Measurements from ENCODE around the gene CTDSPL. TPM values are rescaled to one million over a fixed set of nuclear protein-coding genes. Genes with fewer than 3 reads are reported as not detected.

The CTDSPL gene
- polyA plus RNA-seq, 1 experiment = 40.4 TPM

GRCh38 chr3:37921025-37921424, 59.3 kb downstream of the CTDSPL start:
- no peak for TF ChIP-seq CTCF (IDR thresholded peaks at IDR 0.05; ENCODE audit: low read depth, low read length)
- CTCF ChIA-PET = no interaction called here

GRCh38 chr3:37922721-37923568, 61.3 kb downstream of the CTDSPL start:
- ChIA-PET POLR2A (no interaction called here), CTCF (interaction anchor here (0.8 to 1.4 kb wide), 4 partner anchors 12 to 74 kb away, joined by 3 read pairs; no protein-coding TSS in a partner anchor)
- H3K27me3 ChIP-seq (ENCODE audit: control insufficient read depth, insufficient read depth, low read length) = no peaks in the 10 kb centered on the region
- DNase-seq (ENCODE audit: low read depth, low spot score) = no peak
- no peak overlapping the region for H3K27ac ChIP-seq (ENCODE audit: low read depth, low read length)
- TF ChIP-seq CTCF (IDR thresholded peaks at IDR 0.05; ENCODE audit: low read depth, low read length) = no peak
- H3K4me3 ChIP-seq (ENCODE audit: low read depth, low read length) = no peak overlapping the region
- no peaks in the 10 kb centered on the region for H3K9me3 ChIP-seq (ENCODE audit: control insufficient read depth, insufficient read depth, low read length)

More at GRCh38 chr3:37921025-37921424, 59.3 kb downstream of the CTDSPL start:
- H3K9me3 ChIP-seq (ENCODE audit: control insufficient read depth, insufficient read depth, low read length) = no peaks in the 10 kb centered on the region
- H3K27me3 ChIP-seq (ENCODE audit: control insufficient read depth, insufficient read depth, low read length) = no peaks in the 10 kb centered on the region
- H3K27ac ChIP-seq (ENCODE audit: low read depth, low read length) = no peak overlapping the region
- no peak overlapping the region for H3K4me3 ChIP-seq (ENCODE audit: low read depth, low read length)
- DNase-seq (ENCODE audit: low read depth, low spot score) = no peak
- POLR2A ChIA-PET = no interaction called here

DNA sequence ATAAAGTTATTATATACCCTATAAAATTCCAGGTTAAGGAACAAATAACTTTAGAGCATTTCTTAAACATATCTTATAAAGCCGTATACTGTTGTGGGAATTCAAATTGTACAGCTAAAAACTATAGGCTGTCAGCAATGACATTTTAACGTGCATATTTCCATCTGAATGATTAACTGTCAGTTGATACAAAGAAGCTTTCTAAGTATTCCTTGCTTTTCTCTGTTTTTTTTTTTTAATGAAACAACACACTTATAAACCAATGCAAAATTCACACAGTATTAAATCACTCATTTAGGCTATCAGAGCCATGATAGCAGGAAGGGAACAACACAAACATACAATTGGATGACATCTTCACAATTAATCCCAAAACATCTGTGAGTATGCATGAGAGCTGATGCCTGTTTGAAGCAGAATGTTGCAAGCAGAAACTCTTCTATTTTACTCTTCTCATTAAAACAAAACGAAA, 61.9 kb downstream of the CTDSPL start:
- Histone ChIP-seq H3K27ac (ENCODE audit: low read depth, low read length) (no peak overlapping the region), H3K9me3 (ENCODE audit: control insufficient read depth, insufficient read depth, low read length) (no peaks in the 10 kb centered on the region), H3K27me3 (ENCODE audit: control insufficient read depth, insufficient read depth, low read length) (no peaks in the 10 kb centered on the region), H3K4me3 (ENCODE audit: low read depth, low read length) (no peak overlapping the region)
- ChIA-PET POLR2A (no interaction called here), CTCF (interaction anchor here (1.3 to 1.4 kb wide), 3 partner anchors 11 to 68 kb away, joined by 3 read pairs; no protein-coding TSS in a partner anchor)
- no peak for TF ChIP-seq CTCF (IDR thresholded peaks at IDR 0.05; ENCODE audit: low read depth, low read length)
- no peak for DNase-seq (ENCODE audit: low read depth, low spot score)

DNA sequence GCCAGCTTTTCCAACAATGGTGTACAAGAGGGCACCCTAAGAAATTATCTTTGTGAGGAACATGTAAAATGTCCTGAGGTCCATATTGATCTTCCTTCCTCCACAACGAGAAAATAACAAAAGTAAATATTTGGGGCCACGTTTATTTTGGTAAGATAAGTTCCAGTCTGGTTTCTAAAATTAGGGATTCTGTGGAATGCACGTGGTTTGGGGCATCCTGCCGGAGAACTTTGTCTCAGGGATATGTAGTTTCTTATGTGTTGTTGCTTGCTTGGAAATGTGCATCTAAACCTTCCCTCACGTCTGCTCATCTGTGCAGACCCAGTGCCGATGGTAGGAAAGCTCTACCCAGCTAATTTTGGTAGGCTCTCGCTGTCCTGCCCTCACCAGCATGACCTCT, 62.8 kb downstream of the CTDSPL start:
- POLR2A ChIA-PET = no interaction called here
- Histone ChIP-seq H3K9me3 (ENCODE audit: control insufficient read depth, insufficient read depth, low read length) (no peaks in the 10 kb centered on the region), H3K4me3 (ENCODE audit: low read depth, low read length) (no peak overlapping the region), H3K27ac (ENCODE audit: low read depth, low read length) (no peak overlapping the region), H3K27me3 (ENCODE audit: control insufficient read depth, insufficient read depth, low read length) (no peaks in the 10 kb centered on the region)
- TF ChIP-seq CTCF (IDR thresholded peaks at IDR 0.05; ENCODE audit: low read depth, low read length) = no peak
- DNase-seq (ENCODE audit: low read depth, low spot score) = no peak
- CTCF ChIA-PET = no interaction called here

DNA sequence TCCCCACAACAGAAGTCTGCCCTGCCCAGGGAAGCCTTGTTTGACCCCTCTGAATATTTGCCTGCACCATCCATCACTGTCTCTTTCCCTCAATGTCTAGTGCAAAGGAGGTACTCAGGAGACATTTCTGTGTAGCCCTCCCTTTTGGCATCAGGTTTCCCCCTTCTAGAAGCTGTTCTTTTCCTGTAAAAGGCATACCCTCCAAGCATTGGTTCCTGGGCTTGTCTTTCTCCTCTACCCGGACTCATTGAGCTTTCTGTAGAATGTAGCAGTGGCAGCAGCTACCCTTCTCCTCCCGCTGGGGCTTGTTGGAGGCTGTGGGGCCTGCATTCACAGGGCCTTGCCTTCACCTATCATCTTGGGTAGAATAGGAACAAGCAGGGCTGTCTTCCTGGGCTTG, 63.5 kb downstream of the CTDSPL start:
- no peak for TF ChIP-seq CTCF (IDR thresholded peaks at IDR 0.05; ENCODE audit: low read depth, low read length)
- ChIA-PET CTCF (interaction anchor here (1.8 kb wide), 1 partner anchor 42 kb away, joined by 4 read pairs; no protein-coding TSS in a partner anchor), POLR2A (no interaction called here)
- H3K4me3 ChIP-seq (ENCODE audit: low read depth, low read length) = no peak overlapping the region
- no peak overlapping the region for H3K27ac ChIP-seq (ENCODE audit: low read depth, low read length)
- no peak for DNase-seq (ENCODE audit: low read depth, low spot score)
- no peaks in the 10 kb centered on the region for H3K9me3 ChIP-seq (ENCODE audit: control insufficient read depth, insufficient read depth, low read length)
- no peaks in the 10 kb centered on the region for H3K27me3 ChIP-seq (ENCODE audit: control insufficient read depth, insufficient read depth, low read length)

All from AG04450 (cell line).